Osteoblast (primary cell): ENCODE measurements around the gene FOXB1. TPM values are rescaled to one million over a fixed set of nuclear protein-coding genes. Genes with fewer than 3 reads are reported as not detected.

Experiments used
- DNase-seq: peaks from one replicate; pipeline ENCODE4 v3.0.0; 2011; ENCODE audit warnings: low spot score, mixed read lengths; ENCODE audit not compliant: insufficient read length; ENCODE audit errors: missing footprints
- H2AFZ ChIP-seq: 2 replicates; pipeline ENCODE4 v1.6.0; 2011; ENCODE audit warnings: mild to moderate bottlenecking, low read length
- H3K27ac ChIP-seq: 2 replicates; pipeline ENCODE4 v1.5.1; 2011; ENCODE audit warnings: mild to moderate bottlenecking, low read depth, low read length, moderate library complexity
- H3K27me3 ChIP-seq: 2 replicates; pipeline ENCODE4 v1.6.0; 2012; ENCODE audit warnings: mild to moderate bottlenecking, control low read depth, inconsistent platforms, low read length, moderate library complexity; ENCODE audit not compliant: insufficient read depth
- H3K36me3 ChIP-seq: 2 replicates; pipeline ENCODE4 v1.5.1; 2011; ENCODE audit warnings: mild to moderate bottlenecking, low read length, control low read depth, moderate library complexity; ENCODE audit not compliant: insufficient read depth
- H3K4me1 ChIP-seq: 2 replicates; pipeline ENCODE4 v1.5.1; 2011; ENCODE audit warnings: mild to moderate bottlenecking, low read length, control low read depth, moderate library complexity; ENCODE audit not compliant: insufficient read depth
- H3K4me2 ChIP-seq: 2 replicates; pipeline ENCODE4 v1.6.0; 2011; ENCODE audit warnings: mild to moderate bottlenecking, low read length; ENCODE audit not compliant: insufficient read depth
- H3K4me3 ChIP-seq: fragments of 200-600 bp; sonication (generic); 3 replicates; pipeline ENCODE4 v1.5.1; 2012; ENCODE audit warnings: mild to moderate bottlenecking, low read length, inconsistent platforms; ENCODE audit not compliant: insufficient read depth
- H3K79me2 ChIP-seq: 2 replicates; pipeline ENCODE4 v1.6.0; 2012; ENCODE audit warnings: mild to moderate bottlenecking, low read length, control low read depth, inconsistent platforms; ENCODE audit not compliant: insufficient read depth
- H3K9me3 ChIP-seq: 2 replicates; pipeline ENCODE4 v1.5.1; 2011; ENCODE audit warnings: low read depth, low read length, control low read depth
- H4K20me1 ChIP-seq: 2 replicates; pipeline ENCODE4 v1.6.0; 2012; ENCODE audit warnings: mild to moderate bottlenecking, low read length, control low read depth; ENCODE audit not compliant: insufficient read depth
- total RNA-seq: library from RNA; depleted of rRNA; stranded (reverse); fragments of >200 nt; gene quantifications from 2 replicates; pipeline ENCODE4 v1.2.3, GENCODE V29; 2012
- TF ChIP-seq, protein P1 (sequence below): IDR thresholded peaks from 2 replicates; pipeline ENCODE4 v1.5.1; 2011; ENCODE audit warnings: mild to moderate bottlenecking, low read depth, low read length, moderate library complexity; ENCODE audit errors: extremely low read depth

FOXB1 gene
- total RNA-seq, 1 donor: not detected

DNA sequence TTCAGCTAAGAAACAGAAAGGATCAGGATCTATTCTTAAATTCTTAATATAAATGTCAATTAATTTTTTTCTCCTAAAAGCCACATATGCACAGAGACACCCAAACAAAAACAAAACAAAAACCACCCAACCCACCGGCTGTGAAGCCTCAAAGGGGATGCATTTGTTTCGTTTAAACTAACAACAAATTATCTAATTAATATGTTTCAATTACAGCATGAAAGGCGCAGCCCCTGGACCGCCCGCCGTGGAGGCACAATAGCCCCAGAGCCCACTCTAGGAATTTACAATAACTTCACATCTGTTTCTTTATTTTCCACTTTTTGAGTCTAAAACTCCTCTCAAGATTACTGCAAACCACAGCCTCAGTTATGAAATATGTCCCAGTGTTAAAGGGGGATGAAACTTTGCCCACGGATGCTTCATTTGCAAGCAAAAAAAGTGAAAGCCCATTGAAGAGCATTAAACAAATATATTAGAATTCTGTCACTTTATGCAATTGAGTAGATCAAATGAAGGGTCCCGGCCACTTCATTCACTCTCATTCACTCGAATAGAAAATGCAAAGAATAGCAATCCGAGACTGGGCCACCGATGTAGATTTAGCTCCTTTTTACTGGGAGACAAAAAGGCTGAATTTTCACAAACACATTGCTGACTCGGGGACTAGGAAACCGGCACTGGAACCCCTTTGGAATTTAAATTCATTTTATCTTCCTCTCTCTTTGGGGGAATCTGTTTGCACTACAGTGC is 6.0 kb downstream of the FOXB1 start:
- Histone ChIP-seq H3K9me3 (no peaks in the 10 kb centered on the region), H4K20me1 (no peaks in the 10 kb centered on the region), H3K79me2 (no peaks in the 10 kb centered on the region), H3K4me3 (no peak overlapping the region), H3K27me3 (peaks cover 87% of the 10 kb centered on the region), H3K27ac (no peak overlapping the region), H3K4me1 (peaks cover 5% of the 10 kb centered on the region), H2AFZ (no peak overlapping the region), H3K4me2 (no peak overlapping the region), H3K36me3 (no peaks in the 10 kb centered on the region)
- no peak for DNase-seq
- TF ChIP-seq, protein P1, sequence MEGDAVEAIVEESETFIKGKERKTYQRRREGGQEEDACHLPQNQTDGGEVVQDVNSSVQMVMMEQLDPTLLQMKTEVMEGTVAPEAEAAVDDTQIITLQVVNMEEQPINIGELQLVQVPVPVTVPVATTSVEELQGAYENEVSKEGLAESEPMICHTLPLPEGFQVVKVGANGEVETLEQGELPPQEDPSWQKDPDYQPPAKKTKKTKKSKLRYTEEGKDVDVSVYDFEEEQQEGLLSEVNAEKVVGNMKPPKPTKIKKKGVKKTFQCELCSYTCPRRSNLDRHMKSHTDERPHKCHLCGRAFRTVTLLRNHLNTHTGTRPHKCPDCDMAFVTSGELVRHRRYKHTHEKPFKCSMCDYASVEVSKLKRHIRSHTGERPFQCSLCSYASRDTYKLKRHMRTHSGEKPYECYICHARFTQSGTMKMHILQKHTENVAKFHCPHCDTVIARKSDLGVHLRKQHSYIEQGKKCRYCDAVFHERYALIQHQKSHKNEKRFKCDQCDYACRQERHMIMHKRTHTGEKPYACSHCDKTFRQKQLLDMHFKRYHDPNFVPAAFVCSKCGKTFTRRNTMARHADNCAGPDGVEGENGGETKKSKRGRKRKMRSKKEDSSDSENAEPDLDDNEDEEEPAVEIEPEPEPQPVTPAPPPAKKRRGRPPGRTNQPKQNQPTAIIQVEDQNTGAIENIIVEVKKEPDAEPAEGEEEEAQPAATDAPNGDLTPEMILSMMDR: no peak

DNA sequence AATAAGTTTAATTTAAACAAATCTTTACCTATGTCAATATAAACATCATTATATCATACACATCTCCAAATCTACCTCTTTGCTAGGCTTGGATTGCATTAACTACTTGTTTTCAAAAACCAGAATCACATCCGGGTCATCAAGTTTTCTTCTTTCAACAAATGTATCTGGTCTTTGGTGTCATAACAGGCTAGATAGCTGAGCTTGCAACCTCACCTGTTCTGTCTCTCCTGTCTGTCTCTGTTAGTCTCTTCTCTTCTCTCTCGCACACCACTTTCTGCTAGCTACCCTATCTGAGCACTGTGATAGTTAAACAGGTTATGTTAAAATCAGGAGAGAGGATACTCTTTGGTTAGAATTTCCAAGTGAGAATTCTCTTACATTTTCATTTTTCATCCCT is 6.7 kb downstream of the FOXB1 start:
- Histone ChIP-seq H3K4me1 (peaks cover 5% of the 10 kb centered on the region), H3K79me2 (no peaks in the 10 kb centered on the region), H3K4me2 (no peak overlapping the region), H2AFZ (no peak overlapping the region), H3K27ac (no peak overlapping the region), H3K27me3 (peaks cover 80% of the 10 kb centered on the region), H3K9me3 (no peaks in the 10 kb centered on the region), H4K20me1 (no peaks in the 10 kb centered on the region), H3K36me3 (no peaks in the 10 kb centered on the region), H3K4me3 (no peak overlapping the region)
- DNase-seq: no peak
- TF ChIP-seq, protein P1: no peak

DNA sequence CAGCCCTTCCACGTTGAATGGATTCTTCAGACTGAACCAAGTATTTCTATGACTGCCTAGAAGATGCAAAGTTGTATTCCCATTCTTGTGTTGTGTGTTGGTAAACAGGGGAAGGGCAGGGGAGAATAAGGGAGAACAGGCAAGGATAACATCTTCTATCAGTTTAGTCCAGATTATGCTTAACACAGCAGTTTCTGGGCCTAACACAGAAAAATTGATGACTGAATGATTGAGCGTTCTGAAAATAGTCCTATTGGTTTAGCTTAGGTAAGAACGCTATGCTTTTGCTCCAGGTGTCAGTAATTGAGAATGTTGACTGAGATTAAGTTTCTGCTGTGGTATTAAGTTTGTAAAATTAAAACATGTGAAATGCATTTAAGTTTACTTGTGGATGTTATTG is 8.6 kb downstream of the FOXB1 start:
- H3K36me3 ChIP-seq: no peaks in the 10 kb centered on the region
- H3K9me3 ChIP-seq: no peaks in the 10 kb centered on the region
- TF ChIP-seq, protein P1: no peak

DNA sequence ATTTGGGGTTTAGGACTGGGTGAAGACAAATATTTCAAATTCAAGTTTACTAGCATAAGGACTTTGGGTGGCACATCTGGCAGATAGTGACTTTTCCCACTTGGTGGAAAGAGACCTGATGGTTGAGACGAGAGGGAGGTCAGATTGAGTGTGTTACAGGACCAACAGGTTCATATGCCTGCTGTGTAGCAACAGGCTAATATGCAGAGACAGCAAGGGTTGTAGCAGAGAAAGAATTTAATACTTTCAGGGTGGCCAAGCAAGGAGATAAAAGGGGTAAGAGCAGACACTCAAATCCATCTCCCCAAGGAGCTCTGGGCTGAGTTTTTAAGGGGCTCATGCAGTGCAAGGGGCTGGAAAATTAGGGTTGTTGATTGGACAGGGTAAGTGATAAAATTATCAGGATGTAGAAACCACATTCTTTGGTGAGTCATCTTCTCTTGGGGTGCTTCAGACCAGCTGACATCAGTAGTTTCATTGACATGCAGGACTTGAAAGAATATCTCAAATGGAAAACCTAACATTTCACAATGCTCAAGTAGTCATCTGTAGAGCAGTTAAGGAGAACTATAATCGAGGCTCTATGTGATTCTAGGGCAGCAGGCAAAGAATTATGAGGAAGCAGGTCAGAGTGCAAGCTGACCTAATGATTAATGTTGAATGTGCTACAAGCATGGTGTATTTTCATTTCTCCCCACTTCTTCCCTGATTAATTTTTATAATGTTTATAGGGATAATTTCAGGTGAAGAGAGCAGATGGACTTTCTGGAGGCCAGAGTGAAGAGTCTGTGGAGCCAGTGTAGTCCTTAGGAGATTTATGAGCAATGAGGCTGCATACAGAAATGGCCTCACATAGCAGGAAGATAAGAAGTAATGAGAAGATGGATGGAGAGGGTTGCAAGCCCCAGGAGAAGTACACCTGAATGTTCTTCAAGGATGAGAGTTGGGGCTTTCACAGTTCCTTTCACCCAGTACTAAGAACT is 13.7 kb downstream of the FOXB1 start:
- Histone ChIP-seq H3K27ac (no peak overlapping the region), H3K4me1 (no peaks in the 10 kb centered on the region), H4K20me1 (no peaks in the 10 kb centered on the region), H3K79me2 (no peaks in the 10 kb centered on the region), H3K4me2 (no peak overlapping the region), H3K4me3 (no peak overlapping the region), H2AFZ (no peak overlapping the region), H3K36me3 (no peaks in the 10 kb centered on the region), H3K9me3 (no peaks in the 10 kb centered on the region), H3K27me3 (peaks cover 10% of the 10 kb centered on the region)
- TF ChIP-seq, protein P1: no peak
- DNase-seq: no peak

More for the DNA sequence above, 8.6 kb downstream of the FOXB1 start:
- no peak overlapping the region for H3K4me3 ChIP-seq
- peaks cover 61% of the 10 kb centered on the region for H3K27me3 ChIP-seq
- DNase-seq: no peak
- no peaks in the 10 kb centered on the region for H3K79me2 ChIP-seq
- H2AFZ ChIP-seq: no peak overlapping the region
- no peak overlapping the region for H3K4me2 ChIP-seq
- no peak overlapping the region for H3K27ac ChIP-seq
- no peaks in the 10 kb centered on the region for H4K20me1 ChIP-seq
- H3K4me1 ChIP-seq: no peaks in the 10 kb centered on the region
